ENCODE results near the gene ZNRF3. TPM values are rescaled to one million over a fixed set of nuclear protein-coding genes. Genes with fewer than 3 reads are reported as not detected.

ZNRF3 gene
- polyA plus RNA-seq, 1 of the 3 experiments (the other 2 are of a cell fraction) = 4.2 TPM

DNA sequence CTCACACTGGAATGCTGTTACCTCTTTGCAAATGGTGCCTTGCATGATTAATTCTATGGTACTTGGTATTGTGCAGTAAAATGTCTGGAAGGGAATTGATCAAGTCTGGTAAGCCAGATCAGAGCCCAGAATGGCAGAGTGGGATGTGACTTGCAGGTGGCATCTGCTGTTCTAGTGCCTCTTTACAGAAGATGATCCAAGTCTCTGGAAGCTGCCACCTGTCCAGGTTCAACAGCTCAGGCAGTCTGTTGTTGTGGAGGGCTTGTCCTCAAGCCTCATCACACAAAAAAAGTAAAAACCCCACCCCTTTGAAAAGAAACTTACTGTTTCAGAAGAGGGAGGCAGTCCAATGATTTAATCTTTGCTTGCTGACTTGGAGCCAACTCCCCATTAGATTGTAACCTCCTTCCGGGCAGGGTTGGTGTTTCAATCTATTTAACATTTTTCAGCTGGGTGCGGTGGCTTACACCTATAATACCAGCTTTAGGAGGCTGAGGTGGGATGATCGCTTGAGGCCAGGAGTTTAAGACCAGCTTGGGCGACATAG is 17.1 kb downstream of the ZNRF3 start:
- ChIA-PET POLR2A (no interaction called here), CTCF (interaction anchor here (1.4 to 1.7 kb wide), 2 partner anchors 45 to 140 kb away, joined by 4 to 5 read pairs; no protein-coding TSS in a partner anchor)
- Histone ChIP-seq H3K27me3 (ENCODE audit: insufficient read depth) (no peaks in the 10 kb centered on the region), H3K4me3 (ENCODE audit: low read depth in 2 of 2, low read length in 1 of 2) (no peak overlapping the region), H3K36me3 (replicated peaks in 1 of 2; ENCODE audit: control insufficient read depth in 1 of 2, insufficient read depth in 2 of 2, low read length in 1 of 2) (no peaks in the 10 kb centered on the region), H3K4me1 (ENCODE audit: control insufficient read depth in 1 of 2, insufficient read depth in 2 of 2, low read depth in 1 of 2, low read length in 1 of 2) (peaks cover 2 to 10% of the 10 kb centered on the region in 2 experiments; a peak in 2 of 4 replicates), H4K20me1 (ENCODE audit: insufficient read depth) (peaks cover 26% of the 10 kb centered on the region; the same call in 1 of the 2 replicates), H3K27ac (ENCODE audit: low read depth in 2 of 2, low read length in 1 of 2) (no peak overlapping the region), H3K9ac (no peak overlapping the region), H3K4me2 (no peak overlapping the region), H3K79me2 (ENCODE audit: insufficient read depth) (peaks cover 56% of the 10 kb centered on the region), H3K9me3 (no peaks in the 10 kb centered on the region), H3K9me2 (no peaks in the 10 kb centered on the region), H2AFZ (ENCODE audit: low read depth) (no peak overlapping the region), H3F3A (replicated peaks; ENCODE audit: insufficient read depth) (peaks cover 3% of the 10 kb centered on the region)
- DNase-seq = no peak
- 98% methylated on average over 4 of the region's 4 CpGs for WGBS (ENCODE audit: low lambda C conversion rate)
- no peak for TF ChIP-seq FOSL2 (IDR thresholded peaks at IDR 0.05; ENCODE audit: borderline replicate concordance, low read depth)
- no peak for TF ChIP-seq FOXM1 (IDR thresholded peaks at IDR 0.05; ENCODE audit: low read depth)
- TF ChIP-seq, protein P1, sequence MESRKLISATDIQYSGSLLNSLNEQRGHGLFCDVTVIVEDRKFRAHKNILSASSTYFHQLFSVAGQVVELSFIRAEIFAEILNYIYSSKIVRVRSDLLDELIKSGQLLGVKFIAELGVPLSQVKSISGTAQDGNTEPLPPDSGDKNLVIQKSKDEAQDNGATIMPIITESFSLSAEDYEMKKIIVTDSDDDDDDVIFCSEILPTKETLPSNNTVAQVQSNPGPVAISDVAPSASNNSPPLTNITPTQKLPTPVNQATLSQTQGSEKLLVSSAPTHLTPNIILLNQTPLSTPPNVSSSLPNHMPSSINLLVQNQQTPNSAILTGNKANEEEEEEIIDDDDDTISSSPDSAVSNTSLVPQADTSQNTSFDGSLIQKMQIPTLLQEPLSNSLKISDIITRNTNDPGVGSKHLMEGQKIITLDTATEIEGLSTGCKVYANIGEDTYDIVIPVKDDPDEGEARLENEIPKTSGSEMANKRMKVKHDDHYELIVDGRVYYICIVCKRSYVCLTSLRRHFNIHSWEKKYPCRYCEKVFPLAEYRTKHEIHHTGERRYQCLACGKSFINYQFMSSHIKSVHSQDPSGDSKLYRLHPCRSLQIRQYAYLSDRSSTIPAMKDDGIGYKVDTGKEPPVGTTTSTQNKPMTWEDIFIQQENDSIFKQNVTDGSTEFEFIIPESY (IDR thresholded peaks at IDR 0.05; ENCODE audit: borderline replicate concordance, low read depth) = no peak
- no peak for TF ChIP-seq MXI1 (IDR thresholded peaks at IDR 0.05; ENCODE audit: low read depth, low read length)
- TF ChIP-seq YY1 (IDR thresholded peaks at IDR 0.05; ENCODE audit: low read depth) = no peak
- no peak for TF ChIP-seq EP300 (IDR thresholded peaks at IDR 0.05; ENCODE audit: borderline replicate concordance in 1 of 2, low read depth in 1 of 2, low read length in 1 of 2)

DNA sequence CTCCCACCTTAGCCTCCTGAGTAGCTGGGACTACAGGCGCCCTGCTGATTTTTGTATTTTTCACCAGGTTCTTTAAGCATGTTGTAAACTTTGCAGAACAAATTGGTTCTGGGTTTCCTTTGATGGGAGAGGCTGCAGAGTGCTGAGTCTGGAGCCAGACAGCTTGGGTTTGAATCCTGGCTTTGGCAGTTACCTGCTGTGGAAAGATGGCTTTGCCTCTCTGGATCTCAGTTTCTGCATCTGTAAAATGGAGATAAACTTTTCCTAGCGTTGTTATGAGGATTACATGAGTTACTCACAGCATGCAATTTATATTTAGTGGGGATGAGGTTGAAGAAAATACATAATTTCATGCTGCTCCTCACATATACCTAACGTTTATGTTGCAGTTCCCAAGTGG is 19.1 kb downstream of the ZNRF3 start:
- WGBS (ENCODE audit: low lambda C conversion rate) = 94% methylated on average over 3 of the region's 3 CpGs
- Histone ChIP-seq H3K4me2 (no peak overlapping the region), H3K27ac (ENCODE audit: low read depth in 2 of 2, low read length in 1 of 2) (no peak overlapping the region), H3K36me3 (replicated peaks in 1 of 2; ENCODE audit: control insufficient read depth in 1 of 2, insufficient read depth in 2 of 2, low read length in 1 of 2) (no peaks in the 10 kb centered on the region), H3K9me3 (no peaks in the 10 kb centered on the region), H3K4me3 (ENCODE audit: low read depth in 2 of 2, low read length in 1 of 2) (no peak overlapping the region), H3K27me3 (ENCODE audit: insufficient read depth) (no peaks in the 10 kb centered on the region), H3F3A (replicated peaks; ENCODE audit: insufficient read depth) (peaks cover 3% of the 10 kb centered on the region), H3K9me2 (no peaks in the 10 kb centered on the region), H2AFZ (ENCODE audit: low read depth) (no peak overlapping the region), H3K9ac (no peak overlapping the region), H3K4me1 (ENCODE audit: control insufficient read depth in 1 of 2, insufficient read depth in 2 of 2, low read depth in 1 of 2, low read length in 1 of 2) (peaks cover 5 to 13% of the 10 kb centered on the region in 2 experiments; a peak in 2 of 4 replicates), H4K20me1 (ENCODE audit: insufficient read depth) (peaks cover 32% of the 10 kb centered on the region), H3K79me2 (ENCODE audit: insufficient read depth) (peaks cover 56% of the 10 kb centered on the region)
- DNase-seq = no peak
- CTCF ChIA-PET = no interaction called here
- POLR2A ChIA-PET = interaction anchor here (0.5 kb wide), 1 partner anchor 165 kb away, joined by 3 read pairs; no protein-coding TSS in a partner anchor
- no peak for TF ChIP-seq FOXJ3 (CRISPR knock-in tag; IDR thresholded peaks at IDR 0.05)
- TF ChIP-seq, protein P2, sequence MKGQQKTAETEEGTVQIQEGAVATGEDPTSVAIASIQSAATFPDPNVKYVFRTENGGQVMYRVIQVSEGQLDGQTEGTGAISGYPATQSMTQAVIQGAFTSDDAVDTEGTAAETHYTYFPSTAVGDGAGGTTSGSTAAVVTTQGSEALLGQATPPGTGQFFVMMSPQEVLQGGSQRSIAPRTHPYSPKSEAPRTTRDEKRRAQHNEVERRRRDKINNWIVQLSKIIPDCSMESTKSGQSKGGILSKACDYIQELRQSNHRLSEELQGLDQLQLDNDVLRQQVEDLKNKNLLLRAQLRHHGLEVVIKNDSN (IDR thresholded peaks at IDR 0.05; ENCODE audit: borderline replicate concordance, low read depth) = no peak
- TF ChIP-seq EP300 (IDR thresholded peaks at IDR 0.05; ENCODE audit: borderline replicate concordance in 1 of 2, low read depth in 1 of 2, low read length in 1 of 2) = no peak
- TF ChIP-seq MXI1 (IDR thresholded peaks at IDR 0.05; ENCODE audit: low read depth, low read length) = no peak
- TF ChIP-seq RCOR1 (IDR thresholded peaks at IDR 0.05; ENCODE audit: low read length) = no peak
- TF ChIP-seq NFIC (IDR thresholded peaks at IDR 0.05; ENCODE audit: borderline replicate concordance) = no peak
- no peak for TF ChIP-seq TCF12 (IDR thresholded peaks at IDR 0.05)
- no peak for TF ChIP-seq ELF1 (IDR thresholded peaks at IDR 0.05)
- TF ChIP-seq RXRA (IDR thresholded peaks at IDR 0.05; ENCODE audit: borderline replicate concordance, low read depth) = no peak
- no peak for TF ChIP-seq SMC3 (IDR thresholded peaks at IDR 0.05; ENCODE audit: low read depth, low read length)
- TF ChIP-seq MEF2A (IDR thresholded peaks at IDR 0.05; ENCODE audit: borderline replicate concordance, low read depth) = no peak
- TF ChIP-seq, protein P3, sequence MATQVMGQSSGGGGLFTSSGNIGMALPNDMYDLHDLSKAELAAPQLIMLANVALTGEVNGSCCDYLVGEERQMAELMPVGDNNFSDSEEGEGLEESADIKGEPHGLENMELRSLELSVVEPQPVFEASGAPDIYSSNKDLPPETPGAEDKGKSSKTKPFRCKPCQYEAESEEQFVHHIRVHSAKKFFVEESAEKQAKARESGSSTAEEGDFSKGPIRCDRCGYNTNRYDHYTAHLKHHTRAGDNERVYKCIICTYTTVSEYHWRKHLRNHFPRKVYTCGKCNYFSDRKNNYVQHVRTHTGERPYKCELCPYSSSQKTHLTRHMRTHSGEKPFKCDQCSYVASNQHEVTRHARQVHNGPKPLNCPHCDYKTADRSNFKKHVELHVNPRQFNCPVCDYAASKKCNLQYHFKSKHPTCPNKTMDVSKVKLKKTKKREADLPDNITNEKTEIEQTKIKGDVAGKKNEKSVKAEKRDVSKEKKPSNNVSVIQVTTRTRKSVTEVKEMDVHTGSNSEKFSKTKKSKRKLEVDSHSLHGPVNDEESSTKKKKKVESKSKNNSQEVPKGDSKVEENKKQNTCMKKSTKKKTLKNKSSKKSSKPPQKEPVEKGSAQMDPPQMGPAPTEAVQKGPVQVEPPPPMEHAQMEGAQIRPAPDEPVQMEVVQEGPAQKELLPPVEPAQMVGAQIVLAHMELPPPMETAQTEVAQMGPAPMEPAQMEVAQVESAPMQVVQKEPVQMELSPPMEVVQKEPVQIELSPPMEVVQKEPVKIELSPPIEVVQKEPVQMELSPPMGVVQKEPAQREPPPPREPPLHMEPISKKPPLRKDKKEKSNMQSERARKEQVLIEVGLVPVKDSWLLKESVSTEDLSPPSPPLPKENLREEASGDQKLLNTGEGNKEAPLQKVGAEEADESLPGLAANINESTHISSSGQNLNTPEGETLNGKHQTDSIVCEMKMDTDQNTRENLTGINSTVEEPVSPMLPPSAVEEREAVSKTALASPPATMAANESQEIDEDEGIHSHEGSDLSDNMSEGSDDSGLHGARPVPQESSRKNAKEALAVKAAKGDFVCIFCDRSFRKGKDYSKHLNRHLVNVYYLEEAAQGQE (IDR thresholded peaks at IDR 0.05; ENCODE audit: low read depth, low read length) = no peak
- TF ChIP-seq, protein P1 (IDR thresholded peaks at IDR 0.05; ENCODE audit: borderline replicate concordance, low read depth) = no peak
- TF ChIP-seq, protein P4, sequence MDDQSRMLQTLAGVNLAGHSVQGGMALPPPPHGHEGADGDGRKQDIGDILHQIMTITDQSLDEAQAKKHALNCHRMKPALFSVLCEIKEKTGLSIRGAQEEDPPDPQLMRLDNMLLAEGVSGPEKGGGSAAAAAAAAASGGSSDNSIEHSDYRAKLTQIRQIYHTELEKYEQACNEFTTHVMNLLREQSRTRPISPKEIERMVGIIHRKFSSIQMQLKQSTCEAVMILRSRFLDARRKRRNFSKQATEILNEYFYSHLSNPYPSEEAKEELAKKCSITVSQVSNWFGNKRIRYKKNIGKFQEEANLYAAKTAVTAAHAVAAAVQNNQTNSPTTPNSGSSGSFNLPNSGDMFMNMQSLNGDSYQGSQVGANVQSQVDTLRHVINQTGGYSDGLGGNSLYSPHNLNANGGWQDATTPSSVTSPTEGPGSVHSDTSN (IDR thresholded peaks at IDR 0.05) = no peak
- no peak for TF ChIP-seq RAD21 (IDR thresholded peaks at IDR 0.05; ENCODE audit: low read length)

Measured in SK-N-SH (cell line).